ENCODE data around the gene CDHR2.

Gene CDHR2

DNA sequence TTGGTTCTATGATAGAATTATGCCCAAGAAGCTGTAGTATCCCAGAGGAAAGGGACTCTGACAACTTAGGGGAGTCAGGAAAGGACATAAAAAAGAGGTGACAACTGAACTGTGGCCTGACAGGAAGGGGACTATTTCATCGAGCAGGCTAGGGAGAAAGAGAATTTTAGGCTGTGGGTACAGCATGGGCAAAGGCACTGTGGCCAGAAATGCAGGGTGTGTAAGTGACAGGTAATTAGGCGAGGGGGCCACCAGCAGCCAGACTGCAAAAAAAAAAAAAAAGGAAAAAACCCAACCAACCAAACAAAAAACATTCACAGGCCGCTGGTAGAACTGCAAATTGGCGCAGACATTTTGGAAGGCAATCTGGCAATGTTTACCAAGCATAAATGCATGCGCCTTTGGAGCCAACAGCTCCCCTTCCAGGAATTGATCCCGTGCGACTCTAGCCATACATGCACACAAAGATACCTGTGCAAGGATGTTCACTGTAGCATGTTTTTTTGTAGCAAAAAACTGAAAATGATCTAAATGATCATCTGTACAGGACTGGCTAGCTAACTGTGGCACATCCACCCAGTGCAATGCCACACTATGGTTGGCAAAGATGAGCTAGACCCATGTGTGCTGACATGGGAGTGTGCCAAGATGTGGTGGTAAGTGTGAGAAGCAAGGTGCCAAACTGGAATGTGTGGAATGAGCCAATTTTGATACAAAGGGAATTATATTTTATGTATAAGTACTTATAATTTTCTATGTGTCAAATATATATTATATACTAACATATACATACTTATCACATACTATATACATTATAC lies 82.5 kb downstream of the CDHR2 start:
- no peak overlapping the region for H2AFZ ChIP-seq (ENCODE audit: low read length)
- H4K20me1 ChIP-seq (ENCODE audit: insufficient read depth, low read length): no peaks in the 10 kb centered on the region
- peak overlapping the region; percentile 59 for H3K4me3 ChIP-seq (ENCODE audit: low read depth, low read length, poor library complexity, severe bottlenecking)

GRCh38 chr5:176632745-176633144 lies 83.6 kb downstream of the CDHR2 start:
- Histone ChIP-seq H3K36me3 (ENCODE audit: insufficient read depth, low read length) (no peaks in the 10 kb centered on the region), H3K4me1 (ENCODE audit: insufficient read depth, low read length, severe bottlenecking) (peaks cover 29% of the 10 kb centered on the region), H2AFZ (ENCODE audit: low read length) (no peak overlapping the region), H4K20me1 (ENCODE audit: insufficient read depth, low read length) (no peaks in the 10 kb centered on the region), H3K4me2 (ENCODE audit: low read length) (no peak overlapping the region), H3K79me2 (ENCODE audit: insufficient read depth, low read length) (no peaks in the 10 kb centered on the region), H3K27ac (ENCODE audit: low read depth, low read length, poor library complexity, severe bottlenecking) (no peak overlapping the region), H3F3A (ENCODE audit: insufficient read depth, low read length) (no peaks in the 10 kb centered on the region), H3K9ac (ENCODE audit: low read length) (no peak overlapping the region), H3K9me2 (ENCODE audit: low read depth, low read length) (no peaks in the 10 kb centered on the region), H3K27me3 (ENCODE audit: insufficient read depth, low read length) (peaks cover 12% of the 10 kb centered on the region), H3K4me3 (ENCODE audit: low read depth, low read length, poor library complexity, severe bottlenecking) (no peak overlapping the region), H3K9me3 (ENCODE audit: low read length) (no peaks in the 10 kb centered on the region)
- TF ChIP-seq CTCF (IDR thresholded peaks at IDR 0.05; ENCODE audit: low read length) (no peak), EZH2 (IDR thresholded peaks at IDR 0.05; ENCODE audit: borderline replicate concordance, low read length) (no peak)

More for the DNA sequence above, 82.5 kb downstream of the CDHR2 start:
- Histone ChIP-seq H3K27me3 (ENCODE audit: insufficient read depth, low read length) (peaks cover 12% of the 10 kb centered on the region), H3K36me3 (ENCODE audit: insufficient read depth, low read length) (no peaks in the 10 kb centered on the region), H3K9me3 (ENCODE audit: low read length) (no peaks in the 10 kb centered on the region), H3K9me2 (ENCODE audit: low read depth, low read length) (no peaks in the 10 kb centered on the region), H3K4me1 (ENCODE audit: insufficient read depth, low read length, severe bottlenecking) (peaks cover 29% of the 10 kb centered on the region), H3K9ac (ENCODE audit: low read length) (no peak overlapping the region), H3K27ac (ENCODE audit: low read depth, low read length, poor library complexity, severe bottlenecking) (no peak overlapping the region), H3F3A (ENCODE audit: insufficient read depth, low read length) (no peaks in the 10 kb centered on the region), H3K4me2 (ENCODE audit: low read length) (no peak overlapping the region; the same call in 1 of the 2 replicates), H3K79me2 (ENCODE audit: insufficient read depth, low read length) (no peaks in the 10 kb centered on the region)
- TF ChIP-seq EZH2 (IDR thresholded peaks at IDR 0.05; ENCODE audit: borderline replicate concordance, low read length) (no peak), CTCF (IDR thresholded peaks at IDR 0.05; ENCODE audit: low read length) (no peak)

GRCh38 chr5:176633598-176633997 lies 84.5 kb downstream of the CDHR2 start:
- no peak overlapping the region for H2AFZ ChIP-seq (ENCODE audit: low read length)
- no peak overlapping the region for H3K4me3 ChIP-seq (ENCODE audit: low read depth, low read length, poor library complexity, severe bottlenecking)
- H3F3A ChIP-seq (ENCODE audit: insufficient read depth, low read length): no peaks in the 10 kb centered on the region
- H3K9ac ChIP-seq (ENCODE audit: low read length): no peak overlapping the region; the same call in 1 of the 2 replicates
- no peaks in the 10 kb centered on the region for H3K9me2 ChIP-seq (ENCODE audit: low read depth, low read length)
- H3K9me3 ChIP-seq (ENCODE audit: low read length): no peaks in the 10 kb centered on the region
- no peak for TF ChIP-seq EZH2 (IDR thresholded peaks at IDR 0.05; ENCODE audit: borderline replicate concordance, low read length)
- TF ChIP-seq CTCF (IDR thresholded peaks at IDR 0.05; ENCODE audit: low read length): no peak
- H3K36me3 ChIP-seq (ENCODE audit: insufficient read depth, low read length): no peaks in the 10 kb centered on the region
- H3K27me3 ChIP-seq (ENCODE audit: insufficient read depth, low read length): peaks cover 12% of the 10 kb centered on the region
- H3K4me2 ChIP-seq (ENCODE audit: low read length): peak overlapping the region; percentile 29; the same call in 1 of the 2 replicates
- H3K79me2 ChIP-seq (ENCODE audit: insufficient read depth, low read length): no peaks in the 10 kb centered on the region
- peaks cover 29% of the 10 kb centered on the region for H3K4me1 ChIP-seq (ENCODE audit: insufficient read depth, low read length, severe bottlenecking)
- H3K27ac ChIP-seq (ENCODE audit: low read depth, low read length, poor library complexity, severe bottlenecking): no peak overlapping the region
- H4K20me1 ChIP-seq (ENCODE audit: insufficient read depth, low read length): no peaks in the 10 kb centered on the region

Measured in OCI-LY1 (cell line).